HG03571 (cell line): ENCODE results near the gene CLMP.

ENCODE experiments used
- ATAC-seq: cut with Tn5 transposase; IDR thresholded peaks from one replicate; pipeline ENCODE4 v1.9.1; 2021; ENCODE audit not compliant: unreplicated experiment

CLMP gene, protein sequence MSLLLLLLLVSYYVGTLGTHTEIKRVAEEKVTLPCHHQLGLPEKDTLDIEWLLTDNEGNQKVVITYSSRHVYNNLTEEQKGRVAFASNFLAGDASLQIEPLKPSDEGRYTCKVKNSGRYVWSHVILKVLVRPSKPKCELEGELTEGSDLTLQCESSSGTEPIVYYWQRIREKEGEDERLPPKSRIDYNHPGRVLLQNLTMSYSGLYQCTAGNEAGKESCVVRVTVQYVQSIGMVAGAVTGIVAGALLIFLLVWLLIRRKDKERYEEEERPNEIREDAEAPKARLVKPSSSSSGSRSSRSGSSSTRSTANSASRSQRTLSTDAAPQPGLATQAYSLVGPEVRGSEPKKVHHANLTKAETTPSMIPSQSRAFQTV

DNA sequence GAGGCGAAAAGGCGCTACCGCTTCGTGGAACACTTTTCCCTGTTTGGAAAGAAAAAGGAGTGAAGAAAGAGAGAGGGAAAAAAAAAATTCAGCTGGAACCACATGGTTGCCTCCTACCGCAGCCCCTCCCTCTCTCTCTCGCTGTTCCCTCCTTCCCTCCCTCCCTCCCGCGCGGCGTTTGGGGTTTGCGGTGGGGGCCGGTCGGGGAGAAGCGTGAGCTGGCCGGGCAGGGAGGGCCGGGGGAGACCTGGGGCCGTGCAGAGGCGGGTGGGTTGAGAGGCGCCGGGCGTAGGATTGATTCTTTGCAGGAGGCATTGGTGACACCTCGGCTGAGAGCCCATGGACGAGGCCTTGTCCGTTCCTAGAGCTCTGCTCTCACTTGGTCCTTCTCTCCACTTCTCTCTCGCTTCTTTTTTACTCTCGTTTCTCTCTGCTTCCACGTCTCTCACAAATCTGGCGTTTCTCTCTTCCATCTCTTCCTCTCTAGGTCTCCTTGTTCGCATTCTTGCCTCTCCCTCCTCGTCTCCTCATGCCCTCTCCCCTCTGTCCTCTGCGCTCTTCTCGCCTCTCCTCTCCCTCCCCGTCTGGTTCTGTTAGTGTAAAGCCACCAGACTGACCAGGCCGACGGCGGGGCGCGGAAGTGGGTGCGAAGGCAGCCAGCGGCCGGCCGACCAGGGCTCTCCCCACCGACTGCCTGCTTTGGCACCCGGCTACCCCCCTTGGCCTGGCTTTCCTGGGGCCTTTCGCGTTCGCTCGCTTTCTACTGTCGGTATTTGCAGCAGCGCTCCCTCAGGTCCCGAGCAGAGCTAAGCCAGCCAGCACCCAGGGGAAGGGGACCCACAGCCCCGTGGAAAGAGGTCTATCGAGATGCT, at the start of gene CLMP:
Gene CLMP (minus strand): TSS at position 61 of the 872 bp plus-strand sequence. CDS start 308 bp downstream, outside the sequence.
- no peak for ATAC-seq

DNA sequence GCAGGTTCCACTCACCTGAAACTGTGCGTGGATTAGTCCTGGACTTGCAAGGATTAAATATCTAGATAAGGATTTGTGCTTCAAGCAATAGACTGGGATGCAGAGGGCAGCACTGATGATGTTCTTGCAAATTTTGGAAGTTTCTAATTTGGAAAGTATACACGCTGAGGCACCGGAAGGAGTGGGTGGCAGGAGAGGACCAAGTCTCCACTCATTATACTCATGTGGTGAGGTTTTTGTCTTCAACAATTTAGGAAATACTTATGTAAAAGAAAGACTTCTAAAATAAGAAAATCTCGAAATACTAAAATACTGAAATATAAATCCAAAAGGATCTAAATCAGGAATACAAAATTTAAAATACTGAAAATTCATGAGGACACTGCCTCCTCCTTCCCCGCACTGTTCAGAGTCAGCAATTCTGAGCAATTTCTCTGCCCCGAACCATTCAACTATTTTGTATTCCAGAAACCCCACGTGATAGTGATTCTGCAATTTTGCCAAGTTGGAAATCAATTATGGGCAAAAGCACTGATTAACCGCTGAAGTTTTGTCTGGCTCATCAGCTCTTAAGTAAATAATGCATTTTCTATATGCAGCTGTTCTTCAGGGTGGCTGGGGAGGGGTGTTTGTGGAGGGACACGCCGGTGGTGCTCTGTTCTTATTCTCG, 47.0 kb upstream of the CLMP start:
- no peak for ATAC-seq

DNA sequence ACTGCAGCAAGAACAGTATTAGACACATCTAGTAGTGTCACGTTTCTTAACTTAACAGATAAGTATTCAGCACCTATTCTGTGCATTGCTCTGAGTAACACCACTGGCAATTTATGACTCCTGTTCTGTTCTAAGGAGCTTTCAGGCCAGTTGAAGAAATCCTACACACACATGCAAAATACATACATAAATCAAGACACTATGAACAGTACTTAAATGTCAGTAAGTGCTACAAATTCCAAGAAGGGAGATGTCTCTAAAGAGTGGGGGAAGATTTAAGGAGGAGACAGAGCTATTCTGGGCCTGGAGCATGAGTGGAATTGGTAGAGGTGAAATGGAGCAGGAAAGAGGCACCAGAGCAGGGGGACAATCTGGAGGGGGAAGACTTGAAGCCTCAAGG, 46.2 kb upstream of the CLMP start:
- no peak for ATAC-seq

DNA sequence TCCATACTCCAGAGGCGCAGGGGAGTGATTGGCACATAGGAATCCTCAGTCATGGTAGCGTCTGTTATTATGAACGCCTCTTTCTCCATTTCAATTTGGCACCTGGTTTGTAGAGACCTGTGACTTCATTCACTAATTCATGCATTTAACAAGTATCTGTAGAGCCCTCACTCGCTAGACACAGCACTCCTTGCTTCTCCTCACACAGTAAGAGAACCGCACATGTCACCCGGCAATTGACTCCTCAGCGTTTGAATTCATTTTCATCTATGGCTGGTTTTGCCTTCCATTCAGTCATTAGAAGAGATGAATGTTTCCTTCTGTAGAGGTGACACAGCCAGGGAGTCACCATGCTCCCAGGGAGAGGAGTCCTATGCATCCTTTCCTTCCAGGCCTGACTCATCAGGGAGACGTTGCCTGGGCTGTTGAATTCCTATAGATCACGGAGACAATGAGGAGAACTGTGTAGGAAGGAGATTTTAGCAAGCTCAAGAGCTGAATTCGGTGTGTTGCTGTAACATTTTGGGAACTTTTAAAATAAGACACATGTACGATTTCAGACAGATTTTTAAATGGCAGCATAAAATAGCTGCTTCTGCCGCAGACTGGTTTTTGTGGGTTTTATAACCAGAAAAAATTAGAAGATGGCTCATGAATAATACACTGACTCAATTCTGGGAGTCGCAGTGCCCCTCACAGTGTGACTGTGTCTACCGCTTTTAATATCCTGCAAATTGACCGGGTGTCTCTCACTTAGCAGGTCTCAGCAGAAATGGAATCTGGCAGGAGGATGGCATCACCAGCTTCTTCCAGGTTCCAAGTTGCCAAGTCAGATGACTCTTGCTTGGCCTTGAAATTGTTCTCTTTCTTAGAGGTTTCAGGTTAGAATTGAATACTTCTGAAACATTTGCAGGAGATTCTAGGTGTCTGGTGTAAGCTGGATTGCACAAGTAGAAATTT, 44.4 kb upstream of the CLMP start:
- no peak for ATAC-seq

DNA sequence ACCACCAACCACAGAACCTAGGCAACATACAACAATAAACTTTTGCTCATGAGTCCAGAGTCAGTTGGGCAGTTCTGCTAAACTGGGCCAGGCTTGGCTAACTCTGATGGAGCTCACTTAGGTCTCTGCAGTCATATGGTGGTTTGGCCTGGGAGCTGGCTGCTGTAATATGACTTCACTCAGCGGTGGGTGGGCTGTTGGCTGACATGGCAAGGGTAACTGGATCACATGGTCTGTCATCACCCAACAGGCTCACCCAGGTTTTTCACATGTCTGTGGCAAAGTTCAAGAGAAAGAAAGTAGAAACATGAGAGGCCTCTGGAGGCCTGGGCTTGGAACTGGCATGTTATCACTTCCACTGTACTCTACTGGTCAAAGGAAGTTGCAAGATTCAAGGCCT, 43.2 kb upstream of the CLMP start:
- ATAC-seq: no peak

DNA sequence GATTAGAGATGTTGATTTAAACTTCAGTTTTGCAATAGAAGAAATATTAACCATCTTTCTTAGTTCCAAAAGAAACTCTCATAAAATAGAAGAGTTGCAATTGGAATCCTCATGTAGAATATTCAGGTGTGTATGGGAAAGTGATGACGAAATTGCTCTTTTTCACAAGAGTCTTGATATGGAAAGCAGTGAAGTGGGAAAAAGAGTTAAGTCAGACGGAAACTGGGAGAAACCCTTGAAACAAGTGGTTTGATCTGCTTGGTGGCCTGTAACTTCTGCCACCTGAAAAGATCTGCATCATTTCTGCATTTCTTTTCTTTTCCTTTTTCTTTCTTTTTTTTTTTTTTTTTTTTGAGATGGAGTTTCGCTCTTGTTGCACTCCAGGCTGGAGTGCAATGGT, 41.8 kb upstream of the CLMP start:
- ATAC-seq: no peak

DNA sequence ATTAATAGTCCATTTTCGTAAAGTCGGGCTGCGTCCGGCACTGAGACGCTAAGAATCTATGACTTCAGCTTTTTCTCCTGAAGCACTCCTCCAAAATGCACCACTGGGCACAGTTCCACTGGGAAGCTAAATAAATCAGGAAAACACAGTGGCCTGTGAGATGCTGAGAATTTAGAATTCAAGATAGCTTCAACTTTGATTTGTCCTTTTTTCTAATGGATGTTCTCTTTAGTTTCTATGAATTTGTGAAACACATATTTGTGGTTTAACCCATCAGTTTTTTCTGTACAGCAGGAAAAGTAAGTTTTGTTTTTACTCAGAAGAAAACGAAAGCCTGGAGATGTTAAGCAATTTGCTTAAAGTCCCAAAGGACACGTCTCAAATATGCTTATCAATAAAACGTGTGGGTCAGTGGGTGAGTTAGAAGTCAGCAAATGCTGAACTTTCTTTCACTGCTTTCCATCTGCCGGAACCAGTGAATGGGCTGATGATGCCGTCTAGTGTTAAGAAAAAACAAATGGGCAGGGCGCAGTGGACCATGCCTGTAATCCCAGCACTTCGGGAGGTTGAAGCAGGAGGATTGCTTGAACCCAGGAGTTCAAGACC, 40.7 kb upstream of the CLMP start:
- no peak for ATAC-seq

DNA sequence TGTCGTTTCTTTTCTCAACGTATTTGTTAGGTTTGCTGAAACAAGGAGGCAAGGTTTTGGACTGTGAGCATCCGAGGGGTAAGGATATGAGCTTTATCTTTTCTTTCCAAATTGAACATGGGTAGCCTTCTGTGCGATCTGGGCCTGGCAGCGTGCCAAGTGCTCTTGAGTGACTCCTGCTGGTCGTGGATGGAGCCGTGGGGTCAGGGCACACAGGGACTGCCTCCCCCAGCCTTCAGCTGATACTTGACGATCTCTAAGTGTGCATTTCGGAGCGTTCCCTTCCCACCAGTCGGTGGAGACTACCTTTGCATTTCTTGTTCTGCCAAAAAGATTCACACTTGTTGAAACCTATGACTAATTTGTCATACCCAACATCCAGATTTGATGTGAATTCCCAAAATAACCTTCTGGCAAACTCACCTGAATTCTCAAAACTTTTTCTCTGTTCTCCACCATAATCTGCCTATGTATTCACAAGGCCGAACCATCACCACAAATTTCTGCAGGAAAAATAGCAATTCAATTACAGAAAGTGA, 40.1 kb upstream of the CLMP start:
- ATAC-seq: no peak

DNA sequence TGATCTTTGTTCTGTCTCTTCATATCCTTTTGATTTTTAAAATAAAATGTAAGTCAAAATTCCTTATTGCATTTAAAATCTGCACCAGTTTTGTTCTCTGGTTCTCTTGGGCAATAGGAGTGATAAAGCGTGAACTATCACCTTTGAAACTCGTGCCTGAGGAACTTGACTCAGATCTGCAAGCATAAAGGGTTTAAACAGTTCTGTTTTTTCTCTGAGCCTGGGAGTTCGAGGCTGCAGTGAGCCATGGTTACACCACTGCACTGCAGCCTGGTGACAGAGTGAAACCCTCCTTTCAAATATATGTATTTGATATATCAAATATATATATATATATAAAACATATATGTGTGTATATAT, 38.9 kb upstream of the CLMP start:
- no peak for ATAC-seq

DNA sequence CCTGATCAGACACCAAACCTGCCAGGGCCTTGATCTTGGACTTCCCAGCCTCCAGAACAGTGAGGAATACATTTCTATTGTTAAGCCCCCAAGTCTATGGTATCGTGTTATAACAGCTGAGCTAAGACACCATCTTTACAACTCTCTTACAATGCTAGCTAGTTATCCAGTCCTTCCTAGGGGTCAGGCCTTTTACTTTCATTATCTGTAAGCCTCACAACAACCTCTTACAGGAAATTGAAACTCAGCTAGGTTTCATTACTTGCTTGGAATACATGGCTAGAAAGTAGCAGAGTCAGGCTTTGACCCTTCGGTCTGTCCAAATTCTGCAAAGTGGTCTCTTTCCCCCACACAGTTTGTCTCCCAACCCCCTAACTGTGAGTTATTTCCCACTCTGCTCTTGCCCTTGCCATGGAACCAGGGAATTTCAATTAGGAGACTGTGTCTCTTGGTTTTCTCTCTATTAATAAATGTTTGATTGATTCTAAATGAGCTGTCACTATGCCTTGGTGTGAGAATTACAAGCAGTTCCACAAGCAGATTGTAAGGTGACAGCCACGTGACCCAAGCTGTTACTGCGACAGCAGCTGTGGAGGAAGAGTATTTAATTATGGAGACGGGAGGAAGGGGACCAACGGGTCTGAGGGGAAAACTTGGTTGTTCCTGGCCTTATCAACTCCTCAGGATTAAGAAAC, 38.4 kb upstream of the CLMP start:
- peak; percentile 92 for ATAC-seq

DNA sequence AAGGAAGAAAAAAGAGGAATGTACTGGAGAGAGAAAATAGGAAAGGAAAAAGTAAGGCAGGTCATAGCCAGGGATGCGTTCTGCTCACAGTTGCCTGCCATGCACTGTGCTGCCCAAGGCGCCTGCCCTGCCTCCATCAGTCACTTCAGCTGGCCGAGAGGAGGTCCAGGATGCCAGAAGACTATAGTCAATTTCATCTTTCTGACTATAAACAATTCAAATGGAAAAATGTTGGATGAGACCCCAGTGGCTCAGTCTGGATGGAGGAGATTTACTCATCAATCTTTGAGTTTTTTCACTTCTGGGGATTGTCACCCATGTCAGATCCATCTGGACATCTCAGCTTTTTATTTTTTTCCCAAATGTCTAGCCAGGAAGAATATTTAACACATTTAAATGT, 36.7 kb upstream of the CLMP start:
- ATAC-seq: no peak

DNA sequence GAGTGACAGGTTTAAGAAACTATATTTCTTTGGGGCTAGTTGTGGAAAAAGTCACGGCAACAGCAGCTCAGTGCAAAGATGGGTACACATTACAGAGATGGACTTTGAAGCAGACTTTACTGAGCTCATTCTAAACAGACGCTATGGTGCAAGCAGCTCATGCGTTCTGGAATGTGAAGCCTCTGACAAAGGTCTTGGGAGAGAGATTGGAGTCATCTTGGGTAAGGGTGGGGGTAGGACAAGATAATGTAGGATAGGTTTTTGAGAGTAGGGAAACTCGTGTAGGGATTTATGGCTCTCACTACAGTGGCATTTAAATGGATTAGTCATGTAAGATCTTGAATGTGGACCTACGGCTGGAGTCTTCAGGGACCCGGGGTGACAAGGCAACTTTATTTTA, 36.2 kb upstream of the CLMP start:
- no peak for ATAC-seq

DNA sequence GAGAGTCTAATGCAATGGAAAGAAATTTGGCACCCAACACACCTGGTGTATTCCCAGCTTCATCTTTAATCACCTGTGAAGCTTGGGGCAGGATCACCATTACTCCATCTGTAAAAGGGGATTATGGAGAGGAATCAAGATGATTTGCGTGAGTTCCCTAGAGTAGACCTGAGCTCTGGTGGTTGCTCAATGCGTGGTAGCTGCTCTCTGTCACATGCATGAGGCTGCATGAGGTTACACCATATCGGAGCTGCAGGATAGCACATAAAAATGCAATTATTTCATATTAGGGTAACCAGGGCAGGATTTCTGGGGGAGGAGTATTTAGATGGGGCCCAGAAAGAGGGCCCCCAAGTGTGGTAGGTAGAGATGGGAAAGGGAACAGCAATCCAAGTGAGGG, 35.3 kb upstream of the CLMP start:
- no peak for ATAC-seq

DNA sequence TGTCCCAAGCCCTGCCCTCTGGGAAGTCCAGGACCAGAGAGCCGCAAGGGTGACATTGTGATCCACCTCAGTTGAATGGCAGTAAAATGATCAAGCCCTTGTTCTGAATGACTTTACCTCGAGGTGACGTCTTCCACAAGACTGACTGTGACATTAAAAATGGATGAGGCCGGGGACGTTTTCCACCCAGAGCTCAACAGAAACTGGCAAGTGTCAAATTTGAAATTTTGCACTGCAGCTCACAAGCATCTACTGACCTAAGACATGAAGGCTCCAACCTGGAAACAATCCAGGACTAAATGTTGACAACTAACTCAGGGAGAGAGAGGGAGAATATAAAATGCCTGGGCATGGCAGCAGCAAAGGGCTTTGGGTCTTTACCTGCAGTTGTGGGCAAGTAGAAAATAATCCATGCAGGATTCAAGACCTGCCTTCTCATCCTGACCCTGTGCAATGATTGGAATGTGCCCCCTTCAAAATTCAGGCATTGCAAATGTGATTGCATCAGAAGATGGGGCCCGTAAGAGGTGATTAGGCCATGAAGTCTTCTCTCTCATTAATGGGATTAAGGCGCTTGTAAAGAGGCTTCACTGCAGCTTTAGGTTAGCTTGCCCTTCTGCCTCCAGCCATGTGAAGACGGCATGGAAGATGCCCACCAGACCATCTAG, 33.6 kb upstream of the CLMP start:
- no peak for ATAC-seq

DNA sequence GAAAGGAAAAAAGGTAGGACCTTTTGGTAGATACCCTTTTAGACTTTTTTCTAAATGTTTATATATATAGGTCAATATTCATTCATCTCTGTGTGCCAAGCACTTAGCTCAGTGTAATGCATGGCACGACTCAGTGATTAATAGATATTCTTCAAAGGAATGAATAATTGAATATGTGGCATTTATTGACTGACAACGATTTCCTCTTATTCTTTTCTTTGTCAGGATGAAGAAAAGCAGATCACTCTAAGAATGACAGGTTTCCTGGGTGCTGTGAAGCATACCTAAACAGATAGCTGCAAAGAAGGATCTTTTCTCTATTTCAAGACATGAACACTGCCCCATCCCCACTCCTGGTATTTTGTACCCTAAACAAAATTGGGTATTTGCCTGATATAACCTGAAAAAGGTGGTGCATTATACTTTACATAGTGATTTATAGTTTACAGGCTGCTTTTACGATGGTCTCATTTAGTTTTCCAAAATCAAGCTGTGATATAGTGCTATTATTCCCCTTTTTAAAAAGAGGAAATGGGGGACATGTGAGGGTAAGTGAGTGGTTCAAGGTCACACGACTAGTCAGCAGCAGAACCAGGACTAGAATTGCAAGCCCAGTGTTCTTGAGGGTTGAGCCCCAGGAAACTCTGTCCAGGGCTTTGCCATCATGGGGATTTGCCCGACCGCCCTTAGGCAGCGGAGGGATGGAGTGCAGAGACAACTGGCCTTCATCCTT, 32.9 kb upstream of the CLMP start:
- ATAC-seq: no peak

DNA sequence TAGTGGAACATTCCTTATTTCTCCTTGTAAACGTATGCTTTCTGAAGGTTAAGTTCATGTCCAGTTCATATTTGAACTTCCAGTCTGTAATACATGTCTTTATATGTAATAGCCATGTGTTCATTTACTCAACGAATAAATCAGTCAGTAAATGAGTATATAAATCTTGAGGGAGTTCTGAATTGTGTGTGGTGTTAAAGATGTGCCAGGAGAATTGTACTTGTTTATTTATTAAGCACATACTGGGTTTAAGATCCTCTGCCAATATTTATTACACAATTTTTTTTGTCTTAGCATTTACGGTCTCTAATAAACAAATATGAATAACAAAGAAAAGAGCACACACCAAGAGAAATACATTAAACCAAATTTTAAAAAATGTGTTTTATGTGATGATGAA, 26.5 kb upstream of the CLMP start:
- ATAC-seq: no peak

DNA sequence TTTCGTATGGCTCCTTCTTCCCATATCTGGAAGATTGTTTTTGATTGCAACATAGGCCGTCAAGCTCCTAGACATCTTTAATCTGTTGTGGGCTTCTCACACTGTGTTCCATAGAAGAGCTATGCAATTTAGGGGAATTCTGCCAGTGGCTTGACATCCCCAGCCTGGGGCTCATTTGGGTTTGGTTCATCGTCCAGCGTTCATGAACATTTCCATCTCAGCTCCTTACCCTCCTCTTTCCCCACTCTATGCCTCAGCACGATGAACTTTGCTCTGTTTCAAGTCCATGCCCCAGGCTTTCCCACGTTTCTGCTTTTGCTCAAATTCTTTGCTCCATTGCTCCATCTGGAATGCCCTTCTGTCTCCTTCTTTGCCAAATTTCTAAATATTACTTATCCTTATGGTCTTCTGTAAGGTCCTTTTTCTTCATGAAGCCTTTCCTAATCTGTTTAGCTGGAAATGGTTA, 26.1 kb upstream of the CLMP start:
- ATAC-seq: no peak

DNA sequence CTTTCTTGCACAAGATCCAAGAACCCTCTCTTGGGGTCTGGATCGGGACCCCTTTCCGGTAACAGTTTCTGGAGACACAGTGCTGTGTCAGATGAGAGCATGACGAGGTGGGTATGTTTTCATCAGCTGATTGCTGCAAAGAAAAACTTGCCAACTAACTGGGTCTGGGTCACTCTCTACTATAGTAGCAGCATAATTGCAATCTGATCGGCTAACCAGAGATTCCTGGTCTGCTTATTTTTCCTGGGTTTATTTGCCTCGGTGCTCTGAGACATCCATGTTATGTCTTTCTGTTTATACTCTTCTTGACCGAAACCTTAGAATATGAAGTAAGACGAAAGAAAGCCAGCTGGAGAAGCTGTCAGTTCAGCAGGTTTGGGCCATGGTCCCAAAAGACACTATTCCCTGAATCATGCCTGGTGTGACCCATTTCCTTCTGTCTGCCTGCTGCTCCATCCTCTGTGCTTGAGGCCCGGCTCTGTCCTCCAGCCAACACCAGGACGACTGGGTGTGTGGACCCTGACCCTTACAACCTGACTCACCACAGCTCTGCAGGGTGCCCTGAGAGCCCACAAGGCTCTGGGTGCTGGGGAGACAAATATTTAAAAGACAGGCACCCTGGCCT, 24.1 kb upstream of the CLMP start:
- ATAC-seq: no peak
